ENCODE measurements around the gene SLC39A8. TPM values are rescaled to one million over a fixed set of nuclear protein-coding genes. Genes with fewer than 3 reads are reported as not detected.

Gene SLC39A8
- polyA plus RNA-seq, 1 experiment, result 0.52 TPM

GRCh38 chr4:102217345-102217744 is 127.9 kb downstream of the SLC39A8 start:
- H3K36me3 ChIP-seq (ENCODE audit: control insufficient read depth, insufficient read depth, low read length), result no peaks in the 10 kb centered on the region
- TF ChIP-seq CTCF (IDR thresholded peaks at IDR 0.05; ENCODE audit: insufficient read depth, low read depth, low read length), result no peak
- CTCF ChIA-PET, result no interaction called here
- DNase-seq (ENCODE audit: low read depth), result no peak
- H3K4me3 ChIP-seq (ENCODE audit: low read depth, low read length), result no peak overlapping the region
- POLR2A ChIA-PET, result no interaction called here
- H3K27me3 ChIP-seq (ENCODE audit: control insufficient read depth, insufficient read depth, low read length), result no peaks in the 10 kb centered on the region

- ChIA-PET CTCF (no interaction called here), POLR2A (no interaction called here)
- TF ChIP-seq CTCF (IDR thresholded peaks at IDR 0.05; ENCODE audit: insufficient read depth, low read depth, low read length), result no peak
- no peaks in the 10 kb centered on the region for H3K27me3 ChIP-seq (ENCODE audit: control insufficient read depth, insufficient read depth, low read length)
- H3K4me3 ChIP-seq (ENCODE audit: low read depth, low read length), result no peak overlapping the region
- no peak for DNase-seq (ENCODE audit: low read depth)
- no peaks in the 10 kb centered on the region for H3K36me3 ChIP-seq (ENCODE audit: control insufficient read depth, insufficient read depth, low read length)
Observed at GRCh38 chr4:102216666-102217065, 128.6 kb downstream of the SLC39A8 start.

DNA sequence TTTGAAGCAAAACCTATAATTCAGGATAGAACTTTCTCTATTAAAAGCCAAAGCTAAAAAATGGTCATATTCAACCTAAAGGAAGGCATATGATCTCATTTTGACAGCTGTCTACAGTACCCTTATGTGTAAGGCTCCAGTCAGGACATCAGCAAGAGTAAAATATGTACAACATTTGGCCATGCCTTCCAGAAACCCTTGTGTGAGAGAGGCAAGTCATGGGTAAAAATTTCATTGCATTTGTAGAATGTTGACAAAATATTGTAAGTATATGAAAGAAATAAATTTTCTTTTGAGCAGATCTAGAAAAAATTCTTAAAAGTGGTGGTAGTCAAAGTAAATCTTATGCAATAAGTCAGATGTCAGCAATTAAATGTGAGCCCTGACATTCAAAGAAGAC is 132.3 kb downstream of the SLC39A8 start:
- Histone ChIP-seq H3K36me3 (ENCODE audit: control insufficient read depth, insufficient read depth, low read length) (no peaks in the 10 kb centered on the region), H3K4me3 (ENCODE audit: low read depth, low read length) (no peak overlapping the region), H3K27me3 (ENCODE audit: control insufficient read depth, insufficient read depth, low read length) (no peaks in the 10 kb centered on the region)
- CTCF ChIA-PET, result no interaction called here
- POLR2A ChIA-PET, result no interaction called here
- DNase-seq (ENCODE audit: low read depth), result no peak
- no peak for TF ChIP-seq CTCF (IDR thresholded peaks at IDR 0.05; ENCODE audit: insufficient read depth, low read depth, low read length)

Small RNA genes lying within 50 kb of the gene (small RNA-seq; reads per million reads assigned to genes)
- gene RN7SL728P (ENCODE audit: insufficient read length, low read depth, low replicate concordance), result not detected

Other genes with a start within 250 kb of the SLC39A8 start
- 14.9 and 16.6 TPM in 2 replicates for gene NFKB1, start 155.9 kb upstream of the SLC39A8 start, polyA plus RNA-seq (2011; rRNA removed)